Measurements from ENCODE around the gene PRDX1.

Gene PRDX1

DNA sequence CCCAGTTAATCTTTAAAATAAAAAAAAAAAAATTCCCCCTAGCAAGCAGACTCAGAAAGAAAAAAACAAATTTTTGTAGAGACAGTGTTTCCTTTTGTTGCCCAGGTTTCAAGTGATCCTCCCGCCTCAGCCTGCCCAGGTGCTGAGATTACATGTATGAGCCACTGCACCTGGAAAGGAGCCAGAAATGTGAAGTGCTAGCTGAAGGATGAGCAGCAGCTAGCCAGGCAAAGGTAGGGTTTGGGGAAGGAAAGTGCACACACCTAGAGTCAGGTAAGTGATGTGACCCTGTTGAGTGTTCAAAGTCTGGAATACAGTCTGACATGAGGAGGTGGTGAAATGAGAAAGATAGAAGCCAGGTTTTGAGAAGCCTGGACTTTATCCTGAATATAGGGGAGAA, 30.6 kb upstream of the PRDX1 start:
- DNase-seq (ENCODE audit: extremely low spot score): no peak
- no peak for TF ChIP-seq LEF1 (IDR thresholded peaks at IDR 0.05; ENCODE audit: borderline replicate concordance)
- TF ChIP-seq ELF4 (IDR thresholded peaks at IDR 0.05): no peak
- no peak for TF ChIP-seq BHLHE40 (IDR thresholded peaks at IDR 0.05; ENCODE audit: borderline replicate concordance)
- no peak for TF ChIP-seq SP1 (IDR thresholded peaks at IDR 0.05)
- no peak for TF ChIP-seq FOXM1 (IDR thresholded peaks at IDR 0.05; ENCODE audit: borderline replicate concordance)
- no peak for TF ChIP-seq NFRKB (IDR thresholded peaks at IDR 0.05)
- no peak for TF ChIP-seq ARNT (IDR thresholded peaks at IDR 0.05)
- no peak for TF ChIP-seq FOXK2 (IDR thresholded peaks at IDR 0.05)
- no peak for TF ChIP-seq L3MBTL2 (conservative IDR thresholded peaks at IDR 0.05)
- TF ChIP-seq, protein P1, sequence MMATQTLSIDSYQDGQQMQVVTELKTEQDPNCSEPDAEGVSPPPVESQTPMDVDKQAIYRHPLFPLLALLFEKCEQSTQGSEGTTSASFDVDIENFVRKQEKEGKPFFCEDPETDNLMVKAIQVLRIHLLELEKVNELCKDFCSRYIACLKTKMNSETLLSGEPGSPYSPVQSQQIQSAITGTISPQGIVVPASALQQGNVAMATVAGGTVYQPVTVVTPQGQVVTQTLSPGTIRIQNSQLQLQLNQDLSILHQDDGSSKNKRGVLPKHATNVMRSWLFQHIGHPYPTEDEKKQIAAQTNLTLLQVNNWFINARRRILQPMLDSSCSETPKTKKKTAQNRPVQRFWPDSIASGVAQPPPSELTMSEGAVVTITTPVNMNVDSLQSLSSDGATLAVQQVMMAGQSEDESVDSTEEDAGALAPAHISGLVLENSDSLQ (IDR thresholded peaks at IDR 0.05): no peak
- no peak for TF ChIP-seq TARDBP (IDR thresholded peaks at IDR 0.05)
- TF ChIP-seq FOXA1 (IDR thresholded peaks at IDR 0.05): no peak
- TF ChIP-seq ZNF384 (IDR thresholded peaks at IDR 0.05): no peak
- no peak for TF ChIP-seq SUZ12 (IDR thresholded peaks at IDR 0.05)
- TF ChIP-seq HDGF (IDR thresholded peaks at IDR 0.05; ENCODE audit: borderline replicate concordance): no peak
- no peak for TF ChIP-seq CTBP1 (IDR thresholded peaks at IDR 0.05; ENCODE audit: borderline replicate concordance)
- CTCF ChIA-PET: no interaction called here
- POLR2A ChIA-PET: interaction anchor here (1.1 to 2.5 kb wide), 5 partner anchors 12 to 212 kb away, joined by 3 to 68 read pairs (median 11); partner anchors contain the start of genes MUTYH, PRDX1 and TOE1

DNA sequence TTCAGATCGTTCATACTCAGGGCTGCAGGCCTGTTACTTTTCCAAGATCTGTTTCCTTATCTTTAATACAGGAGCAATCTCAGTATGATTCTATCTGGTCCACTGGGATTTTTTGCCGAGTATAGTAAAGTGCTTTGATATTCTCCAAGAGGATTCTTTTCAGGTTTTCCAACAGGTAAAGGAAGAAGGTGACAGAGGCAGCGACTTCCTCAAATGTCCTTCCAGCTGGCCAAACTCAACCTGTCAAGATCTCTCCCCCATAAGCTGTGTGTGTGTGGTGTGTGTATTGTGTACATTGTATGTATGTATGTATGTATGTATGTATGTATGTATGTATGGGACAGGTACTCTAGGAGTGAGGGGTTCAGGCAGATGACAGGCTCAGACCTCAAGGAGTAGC, 30.0 kb upstream of the PRDX1 start:
- no peak for DNase-seq (ENCODE audit: extremely low spot score)
- ChIA-PET CTCF (interaction anchor here (0.9 to 1.2 kb wide), 2 partner anchors 17 to 39 kb away, joined by 3 to 7 read pairs; no protein-coding TSS in a partner anchor), POLR2A (interaction anchor here (0.8 to 2.5 kb wide), 17 partner anchors 7 to 212 kb away, joined by 3 to 68 read pairs (median 7); partner anchors contain the start of genes CCDC163, MMACHC, MUTYH and PRDX1)
- no peak for TF ChIP-seq ZNF384 (IDR thresholded peaks at IDR 0.05)
- no peak for TF ChIP-seq CTBP1 (IDR thresholded peaks at IDR 0.05; ENCODE audit: borderline replicate concordance)
- no peak for TF ChIP-seq ARNT (IDR thresholded peaks at IDR 0.05)
- no peak for TF ChIP-seq NFRKB (IDR thresholded peaks at IDR 0.05)
- no peak for TF ChIP-seq LEF1 (IDR thresholded peaks at IDR 0.05; ENCODE audit: borderline replicate concordance)
- TF ChIP-seq FOXA1 (IDR thresholded peaks at IDR 0.05): no peak

GRCh38 chr1:45550401-45551351, 29.0 kb upstream of the PRDX1 start, which contains the start of gene AKR1A1:
AKR1A1 (plus strand) TSS chr1:45550826; CDS start chr1:45561795, 10,969 bp downstream.
- CTCF ChIA-PET: interaction anchor here (0.9 to 1.2 kb wide), 3 partner anchors 18 to 38 kb away, joined by 3 to 7 read pairs (median 3); no protein-coding TSS in a partner anchor
- TF ChIP-seq L3MBTL2 (conservative IDR thresholded peaks at IDR 0.05) (peak; percentile 97), SUZ12 (IDR thresholded peaks at IDR 0.05) (no peak), ZNF384 (IDR thresholded peaks at IDR 0.05) (peak; percentile 67; the same call in 1 of the 2 replicates)
- DNase-seq (ENCODE audit: extremely low spot score): peak; percentile 90
- POLR2A ChIA-PET: interaction anchor here (0.8 to 2.5 kb wide), 18 partner anchors 8 to 563 kb away, joined by 3 to 68 read pairs (median 7); partner anchors contain the start of genes CCDC163, MMACHC, MUTYH and PRDX1

DNA sequence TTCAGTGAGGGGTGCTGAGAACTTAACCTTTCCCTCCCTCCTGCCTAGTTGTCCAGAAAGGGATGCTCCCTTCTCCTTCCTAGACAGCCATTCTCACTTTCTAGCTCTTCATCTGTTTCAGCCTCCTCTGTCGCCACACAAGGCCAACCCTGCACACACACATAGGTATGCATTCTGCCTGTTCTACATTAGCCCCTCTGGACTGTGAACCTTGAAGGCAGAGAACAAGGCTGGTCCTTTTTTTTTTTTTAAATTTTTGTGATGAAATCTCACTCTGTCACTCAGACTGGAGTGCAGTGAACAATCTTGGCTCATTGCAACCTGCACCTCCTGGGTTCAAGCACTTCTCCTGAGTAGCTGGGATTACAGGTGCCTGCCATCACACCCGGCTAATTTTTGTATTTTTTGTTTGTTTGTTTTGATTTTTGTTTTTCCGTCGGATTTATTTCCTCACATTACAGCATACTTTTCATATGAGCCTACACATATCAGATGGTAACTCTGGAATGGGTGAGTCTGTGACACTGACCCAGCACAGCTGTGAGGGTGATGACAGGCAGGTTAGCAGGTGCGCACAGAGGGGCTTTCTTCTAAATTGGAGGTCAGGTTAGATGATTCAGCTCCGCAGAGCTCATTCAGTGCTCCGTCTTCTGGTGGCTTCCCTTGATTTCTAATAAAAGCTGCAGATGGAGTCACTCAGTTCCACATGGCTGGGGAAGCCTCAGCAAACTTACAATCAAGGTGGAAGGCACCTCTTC, 24.0 kb upstream of the PRDX1 start:
- ChIA-PET POLR2A (interaction anchor here (1.4 to 6.6 kb wide), 5 partner anchors 8 to 38 kb away, joined by 3 to 53 read pairs (median 5); partner anchors contain the start of genes NASP and PRDX1), CTCF (interaction anchor here (0.6 to 0.9 kb wide), 2 partner anchors 13 to 36 kb away, joined by 4 to 8 read pairs; no protein-coding TSS in a partner anchor)
- TF ChIP-seq NFRKB (IDR thresholded peaks at IDR 0.05): no peak
- no peak for TF ChIP-seq ELF4 (IDR thresholded peaks at IDR 0.05)
- no peak for TF ChIP-seq FOXA1 (IDR thresholded peaks at IDR 0.05)
- no peak for TF ChIP-seq SP1 (IDR thresholded peaks at IDR 0.05)
- TF ChIP-seq L3MBTL2 (conservative IDR thresholded peaks at IDR 0.05): no peak
- TF ChIP-seq, protein P1 (IDR thresholded peaks at IDR 0.05): no peak
- no peak for TF ChIP-seq BHLHE40 (IDR thresholded peaks at IDR 0.05; ENCODE audit: borderline replicate concordance)
- no peak for TF ChIP-seq HDGF (IDR thresholded peaks at IDR 0.05; ENCODE audit: borderline replicate concordance)
- no peak for DNase-seq (ENCODE audit: extremely low spot score)

- CTCF ChIA-PET: no interaction called here
- no peak for DNase-seq (ENCODE audit: extremely low spot score)
- POLR2A ChIA-PET: interaction anchor here (1.4 to 6.6 kb wide), 5 partner anchors 9 to 39 kb away, joined by 3 to 53 read pairs (median 5); partner anchors contain the start of genes NASP and PRDX1
- TF ChIP-seq ZNF384 (IDR thresholded peaks at IDR 0.05) (no peak), HDGF (IDR thresholded peaks at IDR 0.05; ENCODE audit: borderline replicate concordance) (no peak), TARDBP (IDR thresholded peaks at IDR 0.05) (no peak), LEF1 (IDR thresholded peaks at IDR 0.05; ENCODE audit: borderline replicate concordance) (no peak), SP1 (IDR thresholded peaks at IDR 0.05) (no peak), SUZ12 (IDR thresholded peaks at IDR 0.05) (no peak), BHLHE40 (IDR thresholded peaks at IDR 0.05; ENCODE audit: borderline replicate concordance) (no peak), FOXA1 (IDR thresholded peaks at IDR 0.05) (no peak), ELF4 (IDR thresholded peaks at IDR 0.05) (no peak), FOXK2 (IDR thresholded peaks at IDR 0.05) (no peak), NFRKB (IDR thresholded peaks at IDR 0.05) (no peak), ARNT (IDR thresholded peaks at IDR 0.05) (no peak), CTBP1 (IDR thresholded peaks at IDR 0.05; ENCODE audit: borderline replicate concordance) (no peak), FOXM1 (IDR thresholded peaks at IDR 0.05; ENCODE audit: borderline replicate concordance) (no peak), L3MBTL2 (conservative IDR thresholded peaks at IDR 0.05) (no peak)
- TF ChIP-seq, protein P1 (IDR thresholded peaks at IDR 0.05): no peak
These were observed 23.4 kb upstream of the PRDX1 start for GRCh38 chr1:45545019-45545493.

Measured in HEK293T (cell line).